HCT116 (cell line): ENCODE data around the gene SRI. TPM values are rescaled to one million over a fixed set of nuclear protein-coding genes. Genes with fewer than 3 reads are reported as not detected.

Experiments
- ATAC-seq: fragments of 200-7000 bp; cut with Tn5 transposase; 2 replicates; pipeline ENCODE4 v1.9.1; 2020; ENCODE audit warnings: mild to moderate bottlenecking, moderate library complexity
- BruUV-seq: library from RNA; stranded (reverse); fragments of 400-500 nt; replicated peaks from 2 replicates; lab custom pipeline; 2021; lab: Mats Ljungman, UMichigan
- CTCF ChIA-PET: fragments of 300-600 bp; sonication (Branson Sonifier 250); formaldehyde crosslinking; loops from one replicate; lab custom pipeline; 2021; ENCODE audit warnings: antibody characterized with exemption; lab: Charles Lee
- POLR2A ChIA-PET: fragments of 300-600, 350-600 bp; sonication (Branson Sonifier 250); formaldehyde crosslinking; loops from one replicate; lab custom pipeline; 2021; ENCODE audit warnings: antibody characterized with exemption; lab: Charles Lee
- RAD21 ChIA-PET, 2 experiments: fragments of 300-600 bp; sonication (Branson Sonifier 250); formaldehyde crosslinking; loops; one replicate each; lab custom pipeline; 2023; ENCODE audit warnings: low total read pairs in 2 of 2; ENCODE audit not compliant: uncharacterized antibody in 2 of 2, unreplicated experiment in 2 of 2, low non-redundant PET in 1 of 2; lab: Charles Lee
- DNase-seq: peaks from one replicate; pipeline ENCODE4 v3.0.0-alpha.2; 2010; ENCODE audit warnings: low read depth, low spot score
- H2AFZ ChIP-seq: fragments of 200-600 bp; shearing (Covaris generic), sonication (generic); 2 replicates; pipeline ENCODE4 v1.6.1; 2017; ENCODE audit warnings: low read depth, mixed run types, mixed read lengths, antibody characterized with exemption, low read length; ENCODE audit not compliant: poor library complexity, severe bottlenecking
- H3K27ac ChIP-seq: 2 replicates; pipeline ENCODE4 v1.5.1; 2012; ENCODE audit warnings: low read depth, low read length
- H3K27me3 ChIP-seq: fragments of 200-600 bp; sonication (generic); 2 replicates; pipeline ENCODE4 v1.6.1; 2016; ENCODE audit warnings: mixed run types, low read length, mixed read lengths; ENCODE audit not compliant: insufficient read depth
- H3K36me3 ChIP-seq, 2 experiments: fragments of 200-500 bp in 1 of 2; fragments of 200-600 bp in 1 of 2; sonication (Bioruptor generic) in 1 of 2; sonication (generic) in 1 of 2; 2 replicates each; pipeline versions ENCODE4 v1.5.1 to v1.6.1; 2014 to 2016; ENCODE audit warnings: low read length in 2 of 2, inconsistent platforms in 1 of 2, mixed read lengths in 1 of 2, mixed run types in 1 of 2; ENCODE audit not compliant: insufficient read depth in 2 of 2, control insufficient read depth in 1 of 2
- H3K4me1 ChIP-seq, 2 experiments: fragments of 200-600 bp in 1 of 2; sonication (generic) in 1 of 2; 2 replicates each; pipeline versions ENCODE4 v1.5.1 to v1.6.1; 2012 to 2017; ENCODE audit warnings: low read length in 2 of 2, inconsistent platforms in 1 of 2, mild to moderate bottlenecking in 1 of 2, mixed read lengths in 1 of 2, mixed run types in 1 of 2, moderate library complexity in 1 of 2; ENCODE audit not compliant: insufficient read depth in 2 of 2, control insufficient read depth in 1 of 2
- H3K4me2 ChIP-seq: fragments of 200-600 bp; sonication (generic); 2 replicates; pipeline ENCODE4 v1.6.1; 2017; ENCODE audit warnings: mixed run types, low read length, mixed read lengths
- H3K4me3 ChIP-seq, 2 experiments: fragments of 200-600 bp in 1 of 2; sonication (generic) in 1 of 2; replicated peaks in 1 of 2; 2 replicates each; pipeline ENCODE4 v1.5.1; 2011 to 2016; ENCODE audit warnings: low read length in 2 of 2, control low read depth in 1 of 2, low read depth in 1 of 2, mild to moderate bottlenecking in 1 of 2, mixed read lengths in 1 of 2, mixed run types in 1 of 2
- H3K79me2 ChIP-seq: fragments of 200-600 bp; sonication (generic); 2 replicates; pipeline ENCODE4 v1.6.1; 2017; ENCODE audit warnings: mild to moderate bottlenecking, mixed run types, low read length, moderate library complexity, mixed read lengths; ENCODE audit not compliant: insufficient read depth
- H3K9ac ChIP-seq: fragments of 200-600 bp; sonication (generic); 2 replicates; pipeline ENCODE4 v1.6.1; 2016; ENCODE audit warnings: low read length, mixed read lengths
- H3K9me2 ChIP-seq: fragments of 200-600 bp; sonication (generic), shearing (Covaris generic); 2 replicates; pipeline ENCODE4 v1.6.1; 2017; ENCODE audit warnings: mixed run types, mild to moderate bottlenecking, moderate library complexity; ENCODE audit not compliant: insufficient read depth
- H3K9me3 ChIP-seq, 2 experiments: fragments of 200-500 bp in 1 of 2; fragments of 200-600 bp in 1 of 2; sonication (Bioruptor generic) in 1 of 2; sonication (generic) in 1 of 2; 2 replicates each; pipeline ENCODE4 v1.6.1; 2014 to 2017; ENCODE audit warnings: low read length in 2 of 2, mixed read lengths in 2 of 2, inconsistent platforms in 1 of 2, low read depth in 1 of 2, mild to moderate bottlenecking in 1 of 2, mixed run types in 1 of 2, moderate library complexity in 1 of 2; ENCODE audit not compliant: control insufficient read depth in 1 of 2, insufficient read depth in 1 of 2
- H4K20me1 ChIP-seq: fragments of 200-600 bp; sonication (generic), shearing (Covaris generic); 2 replicates; pipeline ENCODE4 v1.6.1; 2017; ENCODE audit warnings: mixed run types, mild to moderate bottlenecking, moderate library complexity; ENCODE audit not compliant: insufficient read depth
- ATF3 ChIP-seq: IDR thresholded peaks from 2 replicates; pipeline ENCODE4 v1.6.1; 2012
- CEBPB ChIP-seq: IDR thresholded peaks from 2 replicates; pipeline ENCODE4 v1.6.1; 2012; ENCODE audit warnings: low read depth
- EGR1 ChIP-seq: IDR thresholded peaks from 2 replicates; pipeline ENCODE4 v1.6.1; 2012; ENCODE audit warnings: low read depth
- ELF1 ChIP-seq: IDR thresholded peaks from 2 replicates; pipeline ENCODE4 v1.6.1; 2012; ENCODE audit warnings: low read depth, borderline replicate concordance
- EZH2phosphoT487 ChIP-seq: fragments of 200-600 bp; IDR thresholded peaks from 2 replicates; pipeline ENCODE4 v1.6.1; 2018; ENCODE audit warnings: antibody characterized with exemption, borderline replicate concordance
- FOSL1 ChIP-seq: IDR thresholded peaks from 2 replicates; pipeline ENCODE4 v1.6.1; 2012; ENCODE audit warnings: low read depth
- JUND ChIP-seq: IDR thresholded peaks from 2 replicates; pipeline ENCODE4 v1.6.1; 2012
- POLR2A ChIP-seq: IDR thresholded peaks from 2 replicates; pipeline ENCODE4 v1.7.0; 2011; ENCODE audit warnings: borderline replicate concordance; ENCODE audit not compliant: insufficient read depth, insufficient read length; ENCODE audit errors: extremely low read depth
- REST ChIP-seq: IDR thresholded peaks from 2 replicates; pipeline ENCODE4 v1.6.1; 2012; ENCODE audit warnings: low read depth
- SIN3A ChIP-seq: IDR thresholded peaks from 2 replicates; pipeline ENCODE4 v1.6.1; 2012; ENCODE audit warnings: low read depth
- SRF ChIP-seq: IDR thresholded peaks from 2 replicates; pipeline ENCODE4 v1.6.1; 2012; ENCODE audit warnings: low read depth
- TCF7L2 ChIP-seq: IDR thresholded peaks from 2 replicates; pipeline ENCODE4 v1.7.0; 2011; ENCODE audit warnings: borderline replicate concordance, inconsistent platforms; ENCODE audit not compliant: insufficient read depth, insufficient read length; ENCODE audit errors: extremely low read depth
- YY1 ChIP-seq: IDR thresholded peaks from 2 replicates; pipeline ENCODE4 v1.6.1; 2011; ENCODE audit warnings: low read length, low read depth, moderate library complexity, mild to moderate bottlenecking; ENCODE audit not compliant: insufficient replicate concordance; ENCODE audit errors: extremely low read depth
- ZBTB33 ChIP-seq: IDR thresholded peaks from 2 replicates; pipeline ENCODE4 v1.6.1; 2011; ENCODE audit warnings: mild to moderate bottlenecking, low read length, moderate library complexity; ENCODE audit not compliant: insufficient replicate concordance; ENCODE audit errors: extremely low read depth
- ZFX ChIP-seq: fragments of 450-650 bp; IDR thresholded peaks from 2 replicates; pipeline ENCODE4 v1.6.1; 2017
- intact Hi-C: fragments of 100-400 bp; cut with micrococcal nuclease; formaldehyde crosslinking; loops from 2 replicates; pipeline ENCODE4 v1.10.0; 2022
- total RNA-seq: library from RNA; stranded (reverse); gene quantifications from one replicate; pipeline ENCODE4 v1.2.1, GENCODE V29; 2021; ENCODE audit not compliant: unreplicated experiment
- TF ChIP-seq, protein P1 (sequence below): IDR thresholded peaks from 2 replicates; pipeline ENCODE4 v1.6.1; 2012

SRI gene
- total RNA-seq, 1 experiment from 2014 or later = 114 TPM

- TF ChIP-seq ELF1 (no peak), ATF3 (no peak), SRF (no peak), TCF7L2 (peak; percentile 39), FOSL1 (no peak), ZFX (peak; percentile 95), YY1 (peak; percentile 79), CEBPB (no peak), POLR2A (peak; percentile 62)
Measured at GRCh38 chr7:88219781-88220747, at the start of gene SRI (continued).

DNA sequence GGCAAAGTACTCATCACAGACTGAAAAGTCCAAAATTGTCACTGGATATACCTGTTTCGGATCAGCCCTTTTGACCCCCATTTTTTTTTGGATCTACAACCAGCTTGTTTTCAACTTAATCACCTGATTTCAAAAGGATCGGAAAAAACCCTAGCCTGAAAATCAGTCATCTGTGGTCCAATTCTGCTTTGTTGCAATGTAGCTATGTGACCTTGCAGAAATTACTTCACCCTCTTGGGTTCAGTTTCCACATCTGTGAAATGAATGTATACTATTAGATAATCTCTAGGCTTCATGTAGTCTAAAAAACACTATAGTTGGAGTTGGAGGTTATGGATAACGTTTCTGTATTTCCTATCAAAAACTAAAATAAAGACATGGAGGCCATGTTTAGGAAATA lies 49.7 kb upstream of the SRI start:
- RAD21 ChIA-PET = no interaction called here
- ATAC-seq = no peak
- H3K9me3 ChIP-seq = no peaks in the 10 kb centered on the region; a peak in 1 of 4 replicates
- TF ChIP-seq ZBTB33 = no peak
- no peak for TF ChIP-seq REST
- TF ChIP-seq ATF3 = no peak
- no peak for TF ChIP-seq POLR2A
- TF ChIP-seq, protein P1, sequence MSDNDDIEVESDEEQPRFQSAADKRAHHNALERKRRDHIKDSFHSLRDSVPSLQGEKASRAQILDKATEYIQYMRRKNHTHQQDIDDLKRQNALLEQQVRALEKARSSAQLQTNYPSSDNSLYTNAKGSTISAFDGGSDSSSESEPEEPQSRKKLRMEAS = no peak
- no peak for TF ChIP-seq EZH2phosphoT487
- TF ChIP-seq EGR1 = no peak
- TF ChIP-seq SIN3A = no peak
- no peak for TF ChIP-seq YY1
- no peak for TF ChIP-seq ZFX
- TF ChIP-seq ELF1 = no peak
- TF ChIP-seq JUND = no peak
- TF ChIP-seq SRF = no peak
- TF ChIP-seq, all 23 proteins: peak for 0
- BruUV-seq = no TSS peak
- Histone ChIP-seq H3K27me3 (no peaks in the 10 kb centered on the region), H3K36me3 (no peaks in the 10 kb centered on the region), H3K4me1 (no peaks in the 10 kb centered on the region), H3K4me2 (no peak overlapping the region), H3K27ac (no peak overlapping the region), H4K20me1 (no peaks in the 10 kb centered on the region), H3K79me2 (no peaks in the 10 kb centered on the region), H3K4me3 (no peak overlapping the region), H2AFZ (no peak overlapping the region), H3K9me2 (no peaks in the 10 kb centered on the region), H3K9ac (no peak overlapping the region)
- intact Hi-C loops = no loop called here
- ChIA-PET POLR2A (no interaction called here), CTCF (no interaction called here)
- DNase-seq = no peak
